GM18505 (cell line): ENCODE data around the gene NEK7.

ENCODE experiments used
- ATAC-seq: cut with Tn5 transposase; IDR thresholded peaks from one replicate; pipeline ENCODE4 v1.9.1; 2021; ENCODE audit not compliant: unreplicated experiment
- POLR2A ChIP-seq: IDR thresholded peaks from 4 replicates; pipeline ENCODE4 v1.6.1; 2011; ENCODE audit warnings: borderline replicate concordance; ENCODE audit not compliant: insufficient read depth, insufficient read length; ENCODE audit errors: extremely low read depth

Gene NEK7

DNA sequence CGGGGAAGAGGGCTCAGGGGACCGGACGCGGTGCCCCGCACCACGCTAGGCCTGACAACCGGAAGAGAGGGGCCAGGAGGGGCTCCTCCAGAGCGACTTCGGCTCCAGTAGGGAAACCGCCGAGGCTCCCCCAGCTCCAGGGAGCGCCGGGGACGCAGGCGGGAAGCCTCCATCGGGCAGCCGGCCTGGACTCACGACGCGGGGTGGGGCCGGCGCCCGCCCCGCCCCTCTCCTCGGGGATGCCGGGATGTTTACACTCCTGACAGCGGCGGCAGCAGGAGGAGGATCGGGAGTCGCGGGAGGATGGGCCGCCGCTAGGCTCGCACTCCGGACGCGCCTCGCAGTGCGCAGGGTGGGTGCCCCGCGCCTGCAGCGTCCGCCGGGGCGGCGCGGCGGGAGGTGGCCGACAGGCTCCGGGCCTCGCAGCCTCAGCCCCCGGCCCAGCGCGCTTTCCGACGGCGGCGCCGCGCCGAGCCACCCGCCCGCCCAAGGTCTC is at the start of gene NEK7:
Gene NEK7, plus strand, starts transcription at position 254 of the 496 bp plus-strand sequence. CDS start 75,583 bp downstream, outside the sequence.
- ATAC-seq = peak; percentile 44
- no peak for TF ChIP-seq POLR2A

GRCh38 chr1:198107091-198107501 is 49.7 kb upstream of the NEK7 start:
- no peak for ATAC-seq
- TF ChIP-seq POLR2A = no peak

DNA sequence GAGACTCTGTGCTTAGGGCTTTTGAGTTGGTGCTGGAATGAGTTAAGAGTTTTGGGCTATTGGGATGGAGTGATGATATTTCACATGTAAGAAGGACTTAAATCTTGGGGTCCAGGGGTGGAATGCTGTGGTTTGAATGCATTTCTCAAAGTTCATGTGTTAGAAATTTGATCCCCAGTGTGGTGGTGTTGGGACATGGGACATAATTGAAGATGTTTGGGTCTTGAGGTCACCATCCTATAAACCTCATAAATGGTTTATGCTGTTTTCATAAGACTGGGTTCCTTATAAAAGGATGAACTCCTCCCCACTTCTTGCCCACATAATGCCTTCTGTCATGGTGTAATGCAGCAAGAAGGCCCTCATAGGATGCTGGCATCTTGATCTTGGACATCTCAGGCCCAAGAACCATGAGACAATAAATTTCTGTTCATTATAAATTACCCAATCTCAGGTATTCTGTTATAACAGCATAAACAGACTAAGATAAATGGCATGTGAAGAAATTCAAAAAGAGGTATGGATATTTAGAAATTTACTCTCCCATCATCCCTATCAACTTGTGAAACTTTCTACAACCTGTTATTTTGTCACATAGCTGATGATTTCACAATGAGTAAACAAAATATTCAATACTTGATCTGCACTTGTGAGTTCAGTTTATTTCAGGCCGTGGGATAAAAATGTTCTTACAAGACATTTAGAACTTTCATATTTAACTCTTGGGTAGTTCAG is 48.0 kb upstream of the NEK7 start:
- ATAC-seq = no peak
- no peak for TF ChIP-seq POLR2A

GRCh38 chr1:198109371-198109715 is 47.5 kb upstream of the NEK7 start:
- no peak for ATAC-seq
- no peak for TF ChIP-seq POLR2A

GRCh38 chr1:198113342-198113750 is 43.5 kb upstream of the NEK7 start:
- no peak for TF ChIP-seq POLR2A

DNA sequence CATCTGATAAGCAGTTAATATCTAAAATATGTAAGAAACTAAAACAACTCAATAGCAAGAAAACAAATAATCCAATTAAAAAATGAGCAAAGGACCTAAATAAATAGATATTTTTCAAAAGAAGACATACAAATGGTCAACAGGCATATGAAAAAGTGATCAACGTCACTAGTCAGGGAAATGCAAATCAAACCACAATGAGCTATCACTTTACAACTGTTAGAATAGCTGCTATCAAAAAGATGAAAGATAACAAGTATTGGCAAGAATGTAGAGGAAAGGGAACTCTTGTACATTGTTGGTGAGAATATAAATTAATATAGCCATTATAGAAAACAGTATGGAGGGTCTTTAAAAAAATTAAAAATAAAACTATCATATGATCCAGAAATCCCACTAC is 40.7 kb upstream of the NEK7 start:
- no peak for ATAC-seq
- no peak for TF ChIP-seq POLR2A

More at GRCh38 chr1:198113342-198113750, 43.5 kb upstream of the NEK7 start:
- ATAC-seq = no peak

DNA sequence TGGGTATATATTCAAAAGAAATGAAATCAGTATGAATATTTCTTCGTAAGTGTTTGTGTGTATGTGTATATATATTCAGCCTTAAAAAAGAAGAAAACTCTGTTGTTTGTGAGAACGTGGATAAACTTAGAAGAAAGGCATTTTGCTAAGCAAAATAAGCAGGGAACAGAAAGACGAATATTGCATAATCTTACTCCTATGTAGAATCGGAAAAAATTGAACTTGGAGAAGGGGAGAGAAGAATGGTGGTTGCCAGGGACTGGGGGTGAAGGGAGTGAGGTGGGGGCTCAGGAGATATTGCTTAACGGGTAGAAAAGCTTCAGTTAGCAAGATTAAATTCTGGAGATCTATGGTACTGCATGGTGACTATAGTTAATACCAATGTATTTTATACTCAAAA is 40.3 kb upstream of the NEK7 start:
- TF ChIP-seq POLR2A = no peak
- ATAC-seq = no peak

GRCh38 chr1:198117267-198117666 is 39.5 kb upstream of the NEK7 start:
- no peak for ATAC-seq

GRCh38 chr1:198118134-198118533 is 38.7 kb upstream of the NEK7 start:
- ATAC-seq = no peak
- no peak for TF ChIP-seq POLR2A

More at GRCh38 chr1:198117267-198117666, 39.5 kb upstream of the NEK7 start:
- no peak for TF ChIP-seq POLR2A

GRCh38 chr1:198119906-198120305 is 36.9 kb upstream of the NEK7 start:
- TF ChIP-seq POLR2A = no peak
- no peak for ATAC-seq

DNA sequence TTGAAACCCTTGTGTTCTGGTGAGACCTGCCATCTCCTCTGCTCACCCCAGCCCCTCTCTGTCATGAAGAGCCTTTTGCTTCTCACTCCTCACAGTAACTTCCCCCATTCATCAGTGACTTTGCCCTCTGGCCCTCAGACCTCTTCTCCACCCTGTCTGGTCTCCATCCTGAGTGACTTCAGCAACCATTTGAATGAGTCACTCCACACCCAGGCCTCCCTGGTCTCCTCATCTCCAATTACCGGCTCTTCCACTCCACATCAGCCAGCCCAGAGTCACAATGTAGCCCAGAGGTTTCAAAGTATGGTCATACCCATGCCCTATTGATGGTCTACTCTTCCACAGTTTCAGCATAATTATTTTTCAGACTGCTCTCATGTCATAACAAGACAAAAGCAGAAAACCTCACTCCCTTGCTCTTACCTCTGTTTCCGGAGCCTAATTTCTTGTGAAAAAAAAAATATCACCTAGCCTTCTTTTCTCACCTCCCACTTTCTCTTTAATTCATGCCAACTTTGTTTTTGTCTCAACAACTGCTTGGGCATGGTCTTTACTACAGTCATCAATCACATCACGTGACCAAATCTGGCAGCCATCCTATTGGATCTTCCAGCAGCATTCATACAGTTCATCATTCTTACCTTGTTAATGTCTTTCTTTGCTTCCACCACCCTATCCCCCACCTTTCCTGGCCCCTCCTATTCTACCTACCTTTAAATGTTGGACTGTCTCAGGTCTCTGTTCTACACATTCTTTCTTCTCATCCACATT is 35.6 kb upstream of the NEK7 start:
- TF ChIP-seq POLR2A = no peak
- no peak for ATAC-seq

DNA sequence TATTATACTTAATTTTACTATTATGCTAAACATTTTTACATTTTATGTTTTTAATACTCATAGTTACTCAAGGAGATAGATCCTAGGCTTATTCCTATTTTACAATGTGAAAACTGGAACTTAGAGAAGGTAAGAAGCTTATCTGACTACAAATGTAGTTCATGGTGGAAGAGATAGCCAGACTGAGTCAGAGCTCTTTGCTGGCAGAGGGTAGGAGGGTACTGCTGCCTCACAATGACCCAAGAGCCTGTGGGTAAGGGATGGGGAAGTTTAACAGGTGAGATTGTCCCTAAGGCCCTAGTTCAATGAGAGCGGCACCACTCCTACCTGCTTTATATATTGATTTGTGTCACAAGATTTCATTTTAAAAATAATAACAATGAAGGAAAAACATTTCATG is 34.1 kb upstream of the NEK7 start:
- TF ChIP-seq POLR2A = no peak
- no peak for ATAC-seq

DNA sequence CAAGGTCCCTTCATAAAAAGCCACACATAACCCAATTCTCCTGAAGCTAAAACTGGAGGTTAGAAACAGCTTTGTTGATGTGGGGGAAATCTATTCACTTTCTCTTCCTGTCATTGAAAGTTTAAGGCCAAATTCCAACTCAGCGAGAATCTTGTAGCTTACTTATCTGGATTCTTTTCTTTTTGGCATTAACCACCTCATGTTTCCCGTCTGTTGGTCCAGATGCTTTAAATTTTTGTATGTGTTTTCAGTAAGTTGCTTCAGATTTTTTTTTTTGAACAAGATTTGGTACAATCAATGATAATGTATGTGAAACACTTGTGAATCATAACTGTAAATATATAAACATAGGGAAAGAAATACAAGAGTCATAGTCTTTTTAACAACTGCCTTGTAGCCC is 33.7 kb upstream of the NEK7 start:
- no peak for ATAC-seq
- TF ChIP-seq POLR2A = no peak

DNA sequence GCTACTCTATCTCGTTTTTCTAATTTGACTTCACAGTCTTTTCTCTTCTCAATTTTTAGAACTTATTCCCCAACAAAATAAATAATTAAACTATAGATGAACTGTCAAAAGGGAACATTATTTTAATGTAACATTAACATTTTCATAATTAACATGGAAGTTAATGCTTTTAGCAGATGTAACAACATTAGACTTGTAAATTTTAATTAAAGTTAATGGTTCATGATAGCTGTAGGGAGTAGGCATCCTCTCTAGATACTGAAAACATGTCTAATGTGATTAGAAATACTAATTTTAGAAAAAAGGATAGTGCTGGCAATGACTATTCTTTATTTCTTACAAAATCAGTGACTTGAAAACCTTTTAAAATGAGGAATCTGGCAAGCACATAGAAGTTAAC is 32.1 kb upstream of the NEK7 start:
- ATAC-seq = no peak
- no peak for TF ChIP-seq POLR2A
